HepG2 (cell line): ENCODE measurements around the gene IGFBP6. TPM values are rescaled to one million over a fixed set of nuclear protein-coding genes. Genes with fewer than 3 reads are reported as not detected.

Source experiments
- ATF7-NPFF ChIP-seq: sonication (generic); formaldehyde crosslinking; IDR thresholded peaks from 2 replicates; pipeline ENCODE4 v1.8.1; 2023; ENCODE audit warnings: mild to moderate bottlenecking, low read depth, missing genetic modification reagents, moderate library complexity
- BRCA1 ChIP-seq: sonication (generic); formaldehyde crosslinking; IDR thresholded peaks from 2 replicates; pipeline ENCODE4 v1.4.0; 2020; ENCODE audit warnings: missing genetic modification reagents
- CEBPG ChIP-seq: IDR thresholded peaks from 2 replicates; pipeline ENCODE4 v1.6.1; 2016
- EEA1 ChIP-seq: sonication (generic); formaldehyde crosslinking; IDR thresholded peaks from 2 replicates; pipeline ENCODE4 v1.5.1; 2020; ENCODE audit warnings: mild to moderate bottlenecking, missing genetic modification reagents, borderline replicate concordance
- GABPB1 ChIP-seq: IDR thresholded peaks from 2 replicates; pipeline ENCODE4 v1.6.1; 2016; ENCODE audit warnings: mild to moderate bottlenecking, missing genetic modification reagents, moderate library complexity, missing compliant biosample characterization
- GATAD2A ChIP-seq: IDR thresholded peaks from 2 replicates; pipeline ENCODE4 v1.6.1; 2016
- HNF1A ChIP-seq, 2 experiments: sonication (generic) in 1 of 2; formaldehyde crosslinking in 1 of 2; IDR thresholded peaks; 2 replicates each; pipeline versions ENCODE4 v1.4.0 to v1.6.1; 2016 to 2020; ENCODE audit warnings: borderline replicate concordance in 1 of 2, low read depth in 1 of 2, mild to moderate bottlenecking in 1 of 2, missing genetic modification reagents in 1 of 2
- HNRNPK ChIP-seq: fragments of 200-400 bp; formaldehyde crosslinking; IDR thresholded peaks from 2 replicates; pipeline ENCODE4 v1.6.1; 2018; ENCODE audit warnings: low read length, low read depth, moderate library complexity, mild to moderate bottlenecking; ENCODE audit not compliant: poor library complexity, severe bottlenecking
- MAFF ChIP-seq: IDR thresholded peaks from 2 replicates; pipeline ENCODE4 v1.6.1; 2011; ENCODE audit warnings: low read depth, low read length, improper control_type of control experiment
- NFATC3 ChIP-seq: sonication (generic); formaldehyde crosslinking; IDR thresholded peaks from 2 replicates; pipeline ENCODE4 v1.5.1; 2020; ENCODE audit warnings: mild to moderate bottlenecking, missing genetic modification reagents
- PHB2 ChIP-seq: fragments of 450-650 bp; IDR thresholded peaks from 2 replicates; pipeline ENCODE4 v1.6.1; 2018; ENCODE audit not compliant: partially characterized antibody
- POLR2AphosphoS5 ChIP-seq: IDR thresholded peaks from 2 replicates; pipeline ENCODE4 v1.6.1; 2012; ENCODE audit warnings: low read depth, low read length
- RXRB ChIP-seq: IDR thresholded peaks from 2 replicates; pipeline ENCODE4 v1.6.1; 2016; ENCODE audit warnings: borderline replicate concordance, missing genetic modification reagents, missing compliant biosample characterization
- SNAPC2 ChIP-seq: sonication (generic); formaldehyde crosslinking; IDR thresholded peaks from 2 replicates; pipeline ENCODE4 v1.8.1; 2022; ENCODE audit warnings: mild to moderate bottlenecking, missing genetic modification reagents
- SPEN ChIP-seq: sonication (generic); formaldehyde crosslinking; IDR thresholded peaks from 2 replicates; pipeline ENCODE4 v1.5.1; 2020; ENCODE audit warnings: low read depth, mild to moderate bottlenecking, missing genetic modification reagents
- U2AF2 ChIP-seq: fragments of 200-400 bp; formaldehyde crosslinking; IDR thresholded peaks from 2 replicates; pipeline ENCODE4 v1.6.1; 2017; ENCODE audit warnings: low read depth, mild to moderate bottlenecking, low read length
- ZBTB2 ChIP-seq: sonication (generic); formaldehyde crosslinking; IDR thresholded peaks from 2 replicates; pipeline ENCODE4 v1.8.0; 2022; ENCODE audit warnings: low read depth, missing genetic modification reagents
- ZKSCAN8 ChIP-seq: IDR thresholded peaks from 2 replicates; pipeline ENCODE4 v1.6.1; 2016; ENCODE audit warnings: borderline replicate concordance, missing genetic modification reagents, missing compliant biosample characterization
- ZNF124 ChIP-seq: sonication (generic); formaldehyde crosslinking; IDR thresholded peaks from 2 replicates; pipeline ENCODE4 v1.4.0; 2020; ENCODE audit warnings: missing genetic modification reagents
- ZNF512B ChIP-seq: sonication (generic); formaldehyde crosslinking; IDR thresholded peaks from 2 replicates; pipeline ENCODE4 v1.5.1; 2020; ENCODE audit warnings: missing genetic modification reagents, mild to moderate bottlenecking, borderline replicate concordance
- ZNF563 ChIP-seq: sonication (generic); formaldehyde crosslinking; IDR thresholded peaks from 2 replicates; pipeline ENCODE4 v1.8.0; 2022; ENCODE audit warnings: mild to moderate bottlenecking, moderate library complexity, missing genetic modification reagents
- ZNF703 ChIP-seq: sonication (generic); formaldehyde crosslinking; IDR thresholded peaks from 2 replicates; pipeline ENCODE4 v1.5.1; 2020; ENCODE audit warnings: missing genetic modification reagents, mild to moderate bottlenecking, moderate library complexity, borderline replicate concordance
- polyA plus RNA-seq, 8 experiments: library from polyadenylated mRNA; depleted of rRNA in 3 of 8; stranded (reverse) in 7 of 8; unstranded in 1 of 8; fragments of >200 nt; fragmentation: Illumina TruSeq in 4 of 8; extraction: Trizol in 4 of 8; gene quantifications; 2 replicates each; pipeline versions ENCODE4 v1.2.1 to v1.2.3, GENCODE V29; 2011 to 2016; ENCODE audit warnings: low read depth in 4 of 8, missing spikeins in 1 of 8, mixed read lengths in 1 of 8; ENCODE audit not compliant: insufficient read depth in 1 of 8
- total RNA-seq, 5 experiments: library from RNA; depleted of rRNA; stranded (reverse); fragments of >200 nt; fragmentation: Illumina TruSeq; extraction: Trizol; gene quantifications; 2 replicates each; pipeline ENCODE4 v1.2.3, GENCODE V29; 2016; ENCODE audit warnings: low read depth in 1 of 5

IGFBP6 gene
- total and polyA plus RNA-seq, 2 of the 13 experiments (the other 11 are each of a cell fraction or from before 2014, with no cell fraction given): 3.9 to 25.2 TPM

- 0 out of 2 replicates have a peak, but pooled peaks have one; percentile 22 for TF ChIP-seq ZKSCAN8 (CRISPR knock-in tag)
- TF ChIP-seq PHB2: no peak
- no peak for TF ChIP-seq U2AF2
- 0 out of 2 replicates have a peak, but pooled peaks have one; percentile 13 for TF ChIP-seq CEBPG (CRISPR knock-in tag)
- no peak for TF ChIP-seq HNF1A (IDR thresholded peaks at IDR 0.05; ENCODE audit: low read depth)
- no peak; the same call in 1 of the 2 replicates for TF ChIP-seq HNF1A (CRISPR knock-in tag; IDR thresholded peaks at IDR 0.05; ENCODE audit: borderline replicate concordance)
- TF ChIP-seq SPEN (CRISPR knock-in tag): peak; percentile 84
- TF ChIP-seq ATF7-NPFF: peak; percentile 28; the same call in 1 of the 2 replicates
- 0 out of 2 replicates have a peak, but pooled peaks have one; percentile 22 for TF ChIP-seq ZNF703 (CRISPR knock-in tag)
- no peak for TF ChIP-seq SNAPC2 (CRISPR knock-in tag)
- peak; percentile 68 for TF ChIP-seq POLR2AphosphoS5
- TF ChIP-seq HNRNPK: peak; percentile 70
- no peak for TF ChIP-seq EEA1 (CRISPR knock-in tag)
- TF ChIP-seq ZNF512B (CRISPR knock-in tag): no peak
- TF ChIP-seq ZBTB2: no peak
- peak; percentile 55 for TF ChIP-seq RXRB
- TF ChIP-seq GATAD2A: no peak; the same call in 1 of the 2 replicates
- TF ChIP-seq MAFF: no peak
- no peak for TF ChIP-seq ZNF124 (CRISPR knock-in tag)
- TF ChIP-seq NFATC3 (CRISPR knock-in tag): 0 out of 2 replicates have a peak, but pooled peaks have one; percentile 21
- TF ChIP-seq ZNF563 (CRISPR knock-in tag): peak; percentile 72
- TF ChIP-seq BRCA1 (CRISPR knock-in tag): no peak
- TF ChIP-seq GABPB1 (CRISPR knock-in tag): peak; percentile 73
Measured at GRCh38 chr12:53049571-53050318, 47.7 kb upstream of the IGFBP6 start, which contains the start of gene TNS2 (continued).
